CD4-positive, CD25-positive, alpha-beta regulatory T cell (primary cell): ENCODE data around the gene UBXN4. TPM values are rescaled to one million over a fixed set of nuclear protein-coding genes. Genes with fewer than 3 reads are reported as not detected.

Experiments
- ATAC-seq, 2 donors: fragments of 150-1000 bp; cut with Tn5 transposase; one replicate each; pipeline ENCODE4 v1.10.0; 2021; ENCODE audit warnings: low read depth in 2 of 2, moderate number of reproducible peaks in 2 of 2, moderate library complexity in 1 of 2
- DNase-seq, 3 donors: peaks; one replicate each; pipeline versions ENCODE4 v3.0.0 to v3.0.0-alpha.2; 2012 to 2022; ENCODE audit warnings: mixed read lengths in 1 of 3
- H3K27ac ChIP-seq: one replicate; pipeline ENCODE4 v1.7.0; 2013; ENCODE audit warnings: mild to moderate bottlenecking, low read length; ENCODE audit not compliant: insufficient read depth, poor library complexity, severe bottlenecking
- H3K27me3 ChIP-seq: one replicate; pipeline ENCODE4 v1.7.0; 2013; ENCODE audit warnings: low read length; ENCODE audit not compliant: control insufficient read depth, insufficient read depth
- H3K36me3 ChIP-seq: one replicate; pipeline ENCODE4 v1.7.0; 2013; ENCODE audit warnings: mild to moderate bottlenecking, low read length, moderate library complexity; ENCODE audit not compliant: control insufficient read depth, insufficient read depth
- H3K4me1 ChIP-seq: 2 replicates; pipeline ENCODE4 v1.7.0; 2013; ENCODE audit warnings: mild to moderate bottlenecking, low read length; ENCODE audit not compliant: insufficient read depth, control insufficient read depth, poor library complexity, severe bottlenecking
- H3K4me3 ChIP-seq: one replicate; pipeline ENCODE4 v1.7.0; 2013; ENCODE audit warnings: low read depth, mild to moderate bottlenecking, low read length, moderate library complexity
- H3K9me3 ChIP-seq, 2 experiments: 1 replicate in 1 of 2; 2 replicates in 1 of 2; pipeline ENCODE4 v1.7.0; 2013; ENCODE audit warnings: low read length in 2 of 2, mild to moderate bottlenecking in 1 of 2, moderate library complexity in 1 of 2; ENCODE audit not compliant: control insufficient read depth in 2 of 2
- H3K27ac Mint-ChIP-seq, 3 donors: one replicate each; pipeline ENCODE4 v1.8.0; 2020 to 2022; ENCODE audit warnings: mild to moderate bottlenecking in 3 of 3, mixed read lengths in 3 of 3, moderate library complexity in 2 of 3
- H3K27me3 Mint-ChIP-seq: one replicate; pipeline ENCODE4 v1.8.0; 2022; ENCODE audit warnings: mild to moderate bottlenecking, mixed read lengths
- H3K36me3 Mint-ChIP-seq: one replicate; pipeline ENCODE4 v1.8.0; 2020; ENCODE audit warnings: mixed read lengths
- H3K4me1 Mint-ChIP-seq, 4 donors: one replicate each; pipeline ENCODE4 v1.8.0; 2020 to 2022; ENCODE audit warnings: mixed read lengths in 4 of 4, mild to moderate bottlenecking in 1 of 4
- H3K4me3 Mint-ChIP-seq, 4 donors: one replicate each; pipeline ENCODE4 v1.8.0; 2020 to 2022; ENCODE audit warnings: mild to moderate bottlenecking in 4 of 4, mixed read lengths in 4 of 4, moderate library complexity in 3 of 4
- H3K9me3 Mint-ChIP-seq, 7 donors: one replicate each; pipeline ENCODE4 v1.8.0; 2020 to 2022; ENCODE audit warnings: mixed read lengths in 7 of 7, mild to moderate bottlenecking in 3 of 7, moderate library complexity in 2 of 7
- polyA plus RNA-seq, 4 donors: library from polyadenylated mRNA; unstranded; fragments of 300-500 nt; fragmentation: Illumina TruSeq; gene quantifications; one replicate each; pipeline ENCODE4 v1.2.3, GENCODE V29; 2021
- total RNA-seq: library from RNA; stranded (reverse); gene quantifications from one replicate; pipeline ENCODE4 v1.2.3, GENCODE V29; 2022

UBXN4 gene
- total and polyA plus RNA-seq, 5 donors from 2014 or later: 101 to 177 (median 131) TPM

DNA sequence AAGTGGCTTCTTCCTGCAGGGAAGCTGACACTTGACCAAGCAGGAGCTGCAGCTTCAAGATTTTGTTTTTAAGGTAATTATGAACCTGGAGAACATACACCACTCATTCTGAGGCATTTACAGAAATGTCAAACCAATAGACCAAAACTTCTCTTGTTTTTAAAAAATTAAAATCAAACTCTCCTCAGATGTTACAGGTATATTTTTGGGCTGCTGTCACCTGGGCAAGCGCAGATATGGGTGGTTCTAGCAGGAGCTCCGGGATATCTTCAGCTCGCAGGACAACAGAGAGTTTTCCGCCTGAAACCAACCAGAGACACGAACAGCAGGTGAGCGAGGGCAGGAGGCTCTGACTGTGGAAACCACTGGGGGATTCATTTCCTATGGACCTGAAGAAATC lies 91.2 kb downstream of the UBXN4 start:
- H3K4me1 ChIP-seq: no peaks in the 10 kb centered on the region
- no peaks in the 10 kb centered on the region for H3K27me3 ChIP-seq
- H3K9me3 Mint-ChIP-seq: no peaks in the 10 kb centered on the region
- no peak overlapping the region for H3K4me3 ChIP-seq
- no peaks in the 10 kb centered on the region for H3K9me3 ChIP-seq
- no peak overlapping the region for H3K4me3 Mint-ChIP-seq
- peaks cover 0 to 5% (median 4%) of the 10 kb centered on the region in 4 donors for H3K4me1 Mint-ChIP-seq
- H3K36me3 ChIP-seq: no peaks in the 10 kb centered on the region
- DNase-seq: no peak
- peaks cover 5% of the 10 kb centered on the region for H3K36me3 Mint-ChIP-seq
- H3K27ac Mint-ChIP-seq: no peak overlapping the region
- H3K27ac ChIP-seq: no peak overlapping the region
- no peak for ATAC-seq
- no peaks in the 10 kb centered on the region for H3K27me3 Mint-ChIP-seq

Other genes starting within 250 kb of the UBXN4 start
- 4.6 TPM for gene ZRANB3, start 210.6 kb upstream of the UBXN4 start, total RNA-seq
- 1 to 10 TPM; 2.2 to 3.7 (median 3.1) TPM for gene ZRANB3, start 210.6 kb upstream of the UBXN4 start, polyA plus RNA-seq
- 43.9 TPM for gene R3HDM1, start 210.4 kb upstream of the UBXN4 start, total RNA-seq
- gene R3HDM1, start 210.4 kb upstream of the UBXN4 start, polyA plus RNA-seq: 10 to 100 TPM in 3 of 4 donors, 1 to 10 TPM in 1; 8.3 to 16.9 (median 15.2) TPM
- gene LCT, start 95.3 kb downstream of the UBXN4 start, total RNA-seq: not detected
- gene LCT, start 95.3 kb downstream of the UBXN4 start, polyA plus RNA-seq: not detected
- gene MCM6, start 134.6 kb downstream of the UBXN4 start, total RNA-seq: 27.7 TPM
- gene MCM6, start 134.6 kb downstream of the UBXN4 start, polyA plus RNA-seq: 10 to 100 TPM; 15.6 to 18.7 (median 18.0) TPM
- gene DARS1, start 243.8 kb downstream of the UBXN4 start, total RNA-seq: 51.8 TPM
- gene DARS1, start 243.8 kb downstream of the UBXN4 start, polyA plus RNA-seq: 100 to 1,000 TPM; 119 to 144 (median 130) TPM